Measurements from ENCODE around the gene ARAP3.

The ARAP3 gene

GRCh38 chr5:141696431-141696830 is 14.4 kb upstream of the ARAP3 start:
- no peak for DNase-seq

GRCh38 chr5:141695627-141696215 is 13.7 kb upstream of the ARAP3 start:
- no peak for DNase-seq

- DNase-seq = peak; percentile 36
These were observed 12.4 kb upstream of the ARAP3 start for GRCh38 chr5:141694479-141694878.

GRCh38 chr5:141692919-141693725 is 11.1 kb upstream of the ARAP3 start:
- DNase-seq = no peak

- no peak for DNase-seq
These were observed 10.5 kb upstream of the ARAP3 start for GRCh38 chr5:141692533-141692888.

- DNase-seq = peak; percentile 57
These were observed 10.0 kb upstream of the ARAP3 start for GRCh38 chr5:141691867-141692532.

GRCh38 chr5:141691286-141691866 is 9.3 kb upstream of the ARAP3 start:
- no peak for DNase-seq

- no peak for DNase-seq
These were observed 4.8 kb upstream of the ARAP3 start for GRCh38 chr5:141686648-141687416.

GRCh38 chr5:141685591-141685990 is 3.6 kb upstream of the ARAP3 start:
- no peak for DNase-seq

- no peak for DNase-seq
These were observed 1.6 kb upstream of the ARAP3 start for GRCh38 chr5:141683596-141684141.

- DNase-seq = no peak
These were observed 735 bp downstream of the ARAP3 start for GRCh38 chr5:141681295-141681694.

GRCh38 chr5:141680751-141681201 is 1.3 kb downstream of the ARAP3 start:
- DNase-seq = no peak

GRCh38 chr5:141680178-141680577 is 1.9 kb downstream of the ARAP3 start:
- no peak for DNase-seq

GRCh38 chr5:141677415-141677814 is 4.6 kb downstream of the ARAP3 start:
- peak; percentile 17 for DNase-seq

GRCh38 chr5:141675672-141676071 is 6.4 kb downstream of the ARAP3 start:
- no peak for DNase-seq

GRCh38 chr5:141674747-141675146 is 7.3 kb downstream of the ARAP3 start:
- DNase-seq = no peak

GRCh38 chr5:141672841-141673813 is 8.9 kb downstream of the ARAP3 start:
- peak; percentile 45 for DNase-seq

GRCh38 chr5:141672071-141672840 is 9.8 kb downstream of the ARAP3 start:
- DNase-seq = no peak

- no peak for DNase-seq
These were observed 12.5 kb downstream of the ARAP3 start for GRCh38 chr5:141669520-141669919.

- no peak for DNase-seq
These were observed 13.3 kb downstream of the ARAP3 start for GRCh38 chr5:141668601-141669265.

Data from NCI-H1436 (cell line).